AG04449 (cell line): ENCODE data around the gene DUS4L.

ENCODE experiments used
- CTCF ChIA-PET: fragments of 350-600 bp; formaldehyde crosslinking; extraction: SDS; loops from one replicate; lab custom pipeline; 2021; ENCODE audit warnings: antibody characterized with exemption; lab: Yijun Ruan, JAX
- POLR2A ChIA-PET: fragments of 400-600, 350-600 bp; formaldehyde crosslinking; extraction: SDS; loops from one replicate; lab custom pipeline; 2020; ENCODE audit warnings: antibody characterized with exemption, inconsistent platforms; lab: Yijun Ruan, JAX
- DNase-seq: peaks from one replicate; pipeline ENCODE4 v3.0.0-alpha.2; 2010; ENCODE audit warnings: low read depth, low spot score
- H3K4me3 ChIP-seq: 2 replicates; pipeline ENCODE4 v1.5.1; 2011; ENCODE audit warnings: low read depth, mild to moderate bottlenecking, control low read depth, low read length
- TF ChIP-seq, protein P1 (sequence below): IDR thresholded peaks from one replicate; pipeline ENCODE4 v1.5.1; 2011; ENCODE audit warnings: mild to moderate bottlenecking, moderate library complexity, low read length, control low read depth, inconsistent platforms; ENCODE audit not compliant: insufficient read depth; ENCODE audit errors: missing control alignments

DUS4L gene

DNA sequence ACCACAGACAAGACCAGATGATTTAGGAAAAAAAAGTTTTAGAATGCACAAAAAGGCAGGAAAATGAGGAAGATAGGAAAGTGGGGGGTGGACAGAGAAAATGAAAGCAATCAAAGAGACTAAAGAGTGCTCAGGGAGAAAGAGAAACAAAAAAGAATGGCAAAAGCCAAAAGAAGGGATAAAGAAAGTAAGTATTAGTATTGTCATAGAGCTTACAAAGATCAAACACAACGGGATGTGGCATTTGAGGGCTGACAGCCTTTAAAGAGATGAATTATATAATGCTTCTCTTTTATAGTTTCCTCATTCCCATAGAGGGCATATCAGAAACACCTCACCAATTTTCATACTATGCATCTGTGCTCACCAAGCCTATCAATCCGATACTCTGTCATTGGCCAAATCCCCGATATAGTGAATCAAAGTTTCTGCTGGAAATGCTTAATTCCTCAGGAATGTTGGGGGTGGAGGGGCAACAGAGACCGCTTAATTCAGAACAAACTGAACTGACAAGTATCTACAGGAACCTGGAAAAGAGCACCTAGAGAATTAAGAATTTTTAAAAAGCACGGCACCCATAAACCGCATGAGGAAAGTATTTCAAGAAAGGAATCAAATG is 2.8 kb upstream of the DUS4L start:
- TF ChIP-seq, protein P1, sequence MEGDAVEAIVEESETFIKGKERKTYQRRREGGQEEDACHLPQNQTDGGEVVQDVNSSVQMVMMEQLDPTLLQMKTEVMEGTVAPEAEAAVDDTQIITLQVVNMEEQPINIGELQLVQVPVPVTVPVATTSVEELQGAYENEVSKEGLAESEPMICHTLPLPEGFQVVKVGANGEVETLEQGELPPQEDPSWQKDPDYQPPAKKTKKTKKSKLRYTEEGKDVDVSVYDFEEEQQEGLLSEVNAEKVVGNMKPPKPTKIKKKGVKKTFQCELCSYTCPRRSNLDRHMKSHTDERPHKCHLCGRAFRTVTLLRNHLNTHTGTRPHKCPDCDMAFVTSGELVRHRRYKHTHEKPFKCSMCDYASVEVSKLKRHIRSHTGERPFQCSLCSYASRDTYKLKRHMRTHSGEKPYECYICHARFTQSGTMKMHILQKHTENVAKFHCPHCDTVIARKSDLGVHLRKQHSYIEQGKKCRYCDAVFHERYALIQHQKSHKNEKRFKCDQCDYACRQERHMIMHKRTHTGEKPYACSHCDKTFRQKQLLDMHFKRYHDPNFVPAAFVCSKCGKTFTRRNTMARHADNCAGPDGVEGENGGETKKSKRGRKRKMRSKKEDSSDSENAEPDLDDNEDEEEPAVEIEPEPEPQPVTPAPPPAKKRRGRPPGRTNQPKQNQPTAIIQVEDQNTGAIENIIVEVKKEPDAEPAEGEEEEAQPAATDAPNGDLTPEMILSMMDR: no peak
- DNase-seq: no peak
- no peak overlapping the region for H3K4me3 ChIP-seq
- CTCF ChIA-PET: interaction anchor here (1.5 kb wide), 1 partner anchor 97 kb away, joined by 3 read pairs; no protein-coding TSS in a partner anchor
- POLR2A ChIA-PET: no interaction called here

GRCh38 chr7:107563081-107563774 is 543 bp upstream of the DUS4L start:
- CTCF ChIA-PET: interaction anchor here (2.8 kb wide), 1 partner anchor 100 kb away, joined by 11 read pairs; no protein-coding TSS in a partner anchor
- POLR2A ChIA-PET: interaction anchor here (0.6 to 0.7 kb wide), 3 partner anchors 9 to 395 kb away, joined by 3 to 4 read pairs (median 3); partner anchors contain the start of gene HBP1
- DNase-seq: no peak
- H3K4me3 ChIP-seq: peak overlapping the region; percentile 91
- TF ChIP-seq, protein P1: no peak

- DNase-seq: peak; percentile 54
- TF ChIP-seq, protein P1: no peak
- peak overlapping the region; percentile 91 for H3K4me3 ChIP-seq
- ChIA-PET CTCF (interaction anchor here (0.5 to 2.8 kb wide), 3 partner anchors 23 to 251 kb away, joined by 3 to 11 read pairs (median 3); no protein-coding TSS in a partner anchor), POLR2A (interaction anchor here (0.7 to 1.2 kb wide), 2 partner anchors 17 to 28 kb away, joined by 3 to 5 read pairs; no protein-coding TSS in a partner anchor)
Measured at GRCh38 chr7:107564553-107565298, 955 bp downstream of the DUS4L start.

GRCh38 chr7:107570298-107570697 is 6.5 kb downstream of the DUS4L start:
- DNase-seq: no peak
- no peak overlapping the region for H3K4me3 ChIP-seq
- TF ChIP-seq, protein P1: no peak
- POLR2A ChIA-PET: no interaction called here
- CTCF ChIA-PET: interaction anchor here (0.9 kb wide), 1 partner anchor 9 kb away, joined by 4 read pairs; the partner anchor contains the start of gene BCAP29

- DNase-seq: no peak
- H3K4me3 ChIP-seq: no peak overlapping the region
- TF ChIP-seq, protein P1: no peak
- CTCF ChIA-PET: no interaction called here
- POLR2A ChIA-PET: no interaction called here
Measured at GRCh38 chr7:107573537-107573936, 9.8 kb downstream of the DUS4L start.
